Sciatic nerve (tissue), 2 donors: ENCODE results near the gene CHAF1A. TPM values are rescaled to one million over a fixed set of nuclear protein-coding genes. Genes with fewer than 3 reads are reported as not detected.

Experiments used
- ATAC-seq: fragments of 200-7000 bp; cut with Tn5 transposase; one replicate; pipeline ENCODE4 v1.9.1; 2020; ENCODE audit warnings: mild to moderate bottlenecking, moderate library complexity
- DNase-seq: peaks from one replicate; pipeline ENCODE4 v3.0.0-alpha.2; 2020; ENCODE audit warnings: low spot score
- intact Hi-C: fragments of 100-400 bp; cut with DNase I; formaldehyde crosslinking; loops from one replicate; pipeline ENCODE4 v1.14.2; 2022
- total RNA-seq: library from RNA; stranded (reverse); fragmentation: NEBNext Ultra II Directional; extraction: Animal tissue kit (Norgen Biotek cat#: 25700); gene quantifications from one replicate; pipeline ENCODE4 v1.2.1, GENCODE V29; 2021
- donor health status: DM: no; HTN: no; CAD: no.
- donor health status: DM: no; HTN: no; CAD: no.

The CHAF1A gene, protein sequence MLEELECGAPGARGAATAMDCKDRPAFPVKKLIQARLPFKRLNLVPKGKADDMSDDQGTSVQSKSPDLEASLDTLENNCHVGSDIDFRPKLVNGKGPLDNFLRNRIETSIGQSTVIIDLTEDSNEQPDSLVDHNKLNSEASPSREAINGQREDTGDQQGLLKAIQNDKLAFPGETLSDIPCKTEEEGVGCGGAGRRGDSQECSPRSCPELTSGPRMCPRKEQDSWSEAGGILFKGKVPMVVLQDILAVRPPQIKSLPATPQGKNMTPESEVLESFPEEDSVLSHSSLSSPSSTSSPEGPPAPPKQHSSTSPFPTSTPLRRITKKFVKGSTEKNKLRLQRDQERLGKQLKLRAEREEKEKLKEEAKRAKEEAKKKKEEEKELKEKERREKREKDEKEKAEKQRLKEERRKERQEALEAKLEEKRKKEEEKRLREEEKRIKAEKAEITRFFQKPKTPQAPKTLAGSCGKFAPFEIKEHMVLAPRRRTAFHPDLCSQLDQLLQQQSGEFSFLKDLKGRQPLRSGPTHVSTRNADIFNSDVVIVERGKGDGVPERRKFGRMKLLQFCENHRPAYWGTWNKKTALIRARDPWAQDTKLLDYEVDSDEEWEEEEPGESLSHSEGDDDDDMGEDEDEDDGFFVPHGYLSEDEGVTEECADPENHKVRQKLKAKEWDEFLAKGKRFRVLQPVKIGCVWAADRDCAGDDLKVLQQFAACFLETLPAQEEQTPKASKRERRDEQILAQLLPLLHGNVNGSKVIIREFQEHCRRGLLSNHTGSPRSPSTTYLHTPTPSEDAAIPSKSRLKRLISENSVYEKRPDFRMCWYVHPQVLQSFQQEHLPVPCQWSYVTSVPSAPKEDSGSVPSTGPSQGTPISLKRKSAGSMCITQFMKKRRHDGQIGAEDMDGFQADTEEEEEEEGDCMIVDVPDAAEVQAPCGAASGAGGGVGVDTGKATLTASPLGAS
- 8.0 TPM for total RNA-seq

DNA sequence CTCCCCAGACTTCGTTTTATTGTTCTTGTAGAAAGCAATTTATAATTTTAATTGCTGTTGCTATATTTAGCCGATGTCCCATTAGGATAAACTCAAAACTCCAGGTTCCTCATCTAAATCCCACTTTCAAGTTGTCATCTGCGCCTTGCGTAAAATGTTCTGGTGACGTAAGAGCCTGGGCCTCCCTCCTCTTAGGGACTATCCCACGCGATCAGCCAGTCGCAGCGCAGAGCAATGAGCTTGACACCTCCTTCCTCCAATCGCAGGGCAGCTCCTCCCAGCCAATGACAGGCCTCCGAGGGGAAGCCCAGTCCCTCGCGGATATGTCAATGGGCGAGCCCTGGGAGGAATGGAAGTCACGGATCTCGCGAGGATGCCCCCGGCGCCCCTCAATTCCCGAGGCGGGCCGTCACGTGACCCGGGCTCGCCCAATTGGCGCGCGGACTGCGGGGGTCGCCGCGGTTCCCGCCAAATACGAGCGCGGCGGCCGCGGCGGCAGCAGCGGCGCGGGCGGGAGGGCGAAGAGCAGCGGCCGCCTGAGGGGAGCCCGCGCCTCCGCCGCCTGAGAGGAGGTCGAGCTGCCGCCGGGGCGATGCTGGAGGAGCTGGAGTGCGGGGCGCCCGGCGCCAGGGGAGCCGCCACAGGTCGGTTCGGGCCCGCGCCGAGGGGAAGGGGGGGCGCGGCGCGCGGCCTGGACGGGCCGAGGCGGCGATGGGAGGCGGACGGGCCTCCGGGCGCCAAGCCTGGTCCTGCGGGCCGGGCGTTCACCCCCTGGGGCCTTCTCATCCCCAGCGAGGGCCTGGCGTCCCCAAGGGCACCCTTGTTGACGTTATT lies at the start of gene CHAF1A:
Gene CHAF1A (plus strand): TSS at position 470 of the 834 bp plus-strand sequence. CDS start 123 bp downstream, at position 593.
- intact Hi-C loops, result no loop called here

DNA sequence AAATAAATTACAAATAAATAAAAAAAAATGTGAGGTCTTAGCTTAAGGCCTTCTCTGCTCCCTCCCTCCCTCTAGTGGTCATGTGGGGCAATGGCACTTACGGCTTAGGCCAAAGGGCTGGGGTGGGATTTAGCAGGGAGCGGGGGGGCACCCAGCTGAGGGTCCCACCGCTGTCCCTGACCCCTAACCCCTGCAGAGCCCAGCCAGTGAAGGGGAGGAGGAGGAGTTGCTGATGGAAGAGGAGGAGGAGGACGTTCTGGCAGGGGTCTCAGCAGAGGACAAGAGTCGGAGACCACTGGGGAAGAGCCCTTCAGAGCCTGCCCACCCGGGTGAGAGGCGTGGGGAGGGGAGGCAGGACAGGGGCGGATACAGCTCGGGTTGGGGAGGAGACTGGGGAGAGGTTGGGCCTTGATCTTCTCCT lies 49.7 kb upstream of the CHAF1A start:
- ATAC-seq (peak; percentile 63), DNase-seq (peak; percentile 67)
- intact Hi-C loops, result no loop called here

More for the DNA sequence above, at the start of gene CHAF1A:
- DNase-seq (peak; percentile 99), ATAC-seq (peak; percentile 98)

DNA sequence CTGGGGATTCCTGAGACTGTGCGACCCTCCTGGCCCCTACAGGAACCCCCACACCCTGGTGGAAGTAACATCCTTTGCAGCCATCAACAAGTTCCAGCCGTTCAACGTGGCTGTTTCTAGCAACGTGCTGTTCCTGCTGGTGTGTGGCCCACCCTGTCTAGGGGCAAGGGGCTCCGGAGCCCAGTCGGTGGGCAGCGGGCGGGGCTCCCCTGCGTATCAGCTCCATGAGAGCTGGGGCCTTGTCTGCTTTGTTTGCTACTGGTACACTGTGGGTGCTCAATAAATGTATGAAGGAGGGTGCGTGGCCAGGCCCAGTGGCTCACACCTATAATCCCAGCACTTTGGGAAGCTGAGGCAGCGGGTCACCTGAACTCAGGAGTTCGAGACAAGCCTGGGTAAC lies 48.2 kb upstream of the CHAF1A start:
- intact Hi-C loops, result no loop called here
- no peak for ATAC-seq
- no peak for DNase-seq

DNA sequence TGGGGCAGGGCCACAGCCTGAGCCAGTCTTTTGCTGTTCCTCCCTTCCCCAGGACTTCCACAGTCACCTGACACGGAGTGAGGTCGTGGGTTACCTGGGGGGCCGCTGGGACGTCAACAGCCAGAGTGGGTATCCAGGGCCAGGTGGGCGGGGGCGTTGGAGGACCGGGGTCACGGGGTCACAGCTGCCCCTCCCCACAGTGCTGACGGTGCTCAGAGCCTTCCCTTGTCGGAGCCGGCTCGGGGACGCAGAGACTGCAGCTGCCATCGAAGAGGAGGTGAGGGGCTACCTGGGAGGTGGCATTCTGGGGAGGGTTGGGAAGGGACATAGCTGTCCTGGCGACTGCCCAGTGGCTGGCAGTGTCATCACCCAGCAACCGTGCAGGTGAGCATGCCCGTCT lies 47.5 kb upstream of the CHAF1A start:
- DNase-seq, result no peak
- intact Hi-C loops, result loop anchor here (1.0 kb wide), 1 partner anchor 15 kb away; no protein-coding TSS in a partner anchor
- no peak for ATAC-seq

DNA sequence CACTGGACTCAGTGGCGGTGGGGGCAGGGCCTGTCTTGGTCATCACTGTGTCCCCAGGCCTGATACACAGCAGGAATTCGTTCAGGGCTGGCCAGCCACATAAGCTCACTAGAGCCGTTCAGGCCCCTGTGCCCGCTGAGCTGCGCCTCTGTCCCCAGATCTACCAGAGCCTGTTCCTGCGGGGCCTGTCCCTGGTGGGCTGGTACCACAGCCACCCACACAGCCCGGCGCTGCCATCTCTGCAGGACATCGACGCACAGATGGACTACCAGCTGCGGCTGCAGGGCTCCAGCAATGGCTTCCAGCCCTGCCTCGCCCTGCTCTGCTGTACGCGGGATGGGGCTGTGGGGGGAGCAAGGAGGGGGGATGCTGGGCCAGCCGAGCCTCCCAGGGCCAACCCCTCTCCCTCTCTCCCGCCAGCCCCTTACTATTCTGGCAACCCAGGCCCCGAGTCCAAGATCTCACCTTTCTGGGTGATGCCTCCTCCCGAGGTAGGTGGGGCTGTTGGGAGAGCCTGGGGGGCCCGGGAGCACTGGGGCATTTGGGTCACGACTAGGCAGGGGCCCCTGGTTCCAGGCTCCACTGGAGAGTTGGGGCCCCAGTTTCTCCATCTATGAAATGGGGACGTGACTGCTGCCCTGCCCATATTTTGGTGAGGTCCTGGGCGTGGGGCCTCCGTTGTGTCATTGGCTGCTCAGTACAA lies 45.2 kb upstream of the CHAF1A start:
- no peak for DNase-seq
- intact Hi-C loops, result no loop called here
- peak; percentile 4 for ATAC-seq

DNA sequence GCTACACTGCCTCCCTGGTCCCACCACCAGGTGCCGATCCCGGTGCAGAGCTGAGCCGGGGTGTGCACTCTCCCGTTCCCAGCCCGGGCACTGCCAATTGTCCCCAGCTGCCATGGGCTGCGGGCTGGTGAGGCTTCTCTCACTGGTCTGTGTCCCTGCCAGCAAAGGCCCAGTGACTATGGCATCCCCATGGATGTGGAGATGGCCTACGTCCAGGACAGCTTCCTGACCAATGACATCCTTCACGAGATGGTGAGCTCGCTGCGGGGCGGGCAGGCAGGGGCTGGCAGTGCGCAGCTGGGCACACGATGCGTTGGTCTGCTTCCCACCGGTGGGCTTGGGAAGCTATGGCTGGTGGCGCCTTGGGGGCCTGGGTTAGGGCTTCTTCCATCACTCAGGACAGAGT lies 44.5 kb upstream of the CHAF1A start:
- intact Hi-C loops, result no loop called here
- no peak for ATAC-seq
- no peak for DNase-seq

DNA sequence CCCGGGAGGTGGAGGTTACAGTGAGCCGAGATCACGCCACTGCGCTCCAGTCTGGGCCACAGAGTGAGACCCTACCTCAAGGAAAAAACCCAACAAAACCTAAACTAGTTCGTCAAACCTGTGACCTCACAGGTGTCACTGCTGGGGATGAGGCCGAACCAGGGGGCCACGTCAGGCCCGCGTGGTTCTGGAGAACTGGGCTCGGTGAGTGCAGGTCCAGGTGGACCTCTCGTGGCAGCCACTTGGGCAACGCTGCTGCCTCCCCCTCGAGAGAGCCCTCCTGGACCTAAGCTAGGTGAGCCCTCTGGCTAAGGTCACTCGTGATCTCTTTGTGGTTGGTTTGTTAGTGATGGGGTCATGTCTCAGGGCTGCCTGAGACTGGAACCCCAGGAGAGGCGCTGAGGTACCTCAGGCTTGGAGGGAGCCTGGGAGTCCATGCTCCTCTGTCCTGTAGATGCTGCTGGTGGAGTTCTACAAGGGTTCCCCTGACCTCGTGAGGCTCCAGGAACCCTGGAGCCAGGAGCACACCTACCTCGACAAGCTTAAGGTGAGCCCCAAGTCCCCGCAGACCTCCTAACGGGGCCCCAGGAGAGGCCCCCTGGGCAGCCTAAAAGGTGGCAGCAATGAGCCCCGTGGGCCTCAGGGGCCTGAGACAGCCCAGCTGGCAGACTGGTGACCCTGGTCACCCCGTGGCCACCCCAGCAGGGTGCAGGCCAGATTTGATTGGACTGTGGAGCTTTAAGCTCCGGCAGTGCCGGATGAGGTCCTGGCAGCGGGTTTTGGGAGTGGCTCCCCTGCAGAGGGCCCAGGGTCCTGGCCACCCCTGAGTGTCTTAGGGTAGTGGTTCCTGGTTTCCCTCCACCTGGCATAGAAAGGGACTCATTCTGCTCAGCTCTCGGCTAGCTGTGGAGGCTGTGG lies 43.5 kb upstream of the CHAF1A start:
- intact Hi-C loops, result no loop called here
- ATAC-seq, result no peak
- no peak for DNase-seq

DNA sequence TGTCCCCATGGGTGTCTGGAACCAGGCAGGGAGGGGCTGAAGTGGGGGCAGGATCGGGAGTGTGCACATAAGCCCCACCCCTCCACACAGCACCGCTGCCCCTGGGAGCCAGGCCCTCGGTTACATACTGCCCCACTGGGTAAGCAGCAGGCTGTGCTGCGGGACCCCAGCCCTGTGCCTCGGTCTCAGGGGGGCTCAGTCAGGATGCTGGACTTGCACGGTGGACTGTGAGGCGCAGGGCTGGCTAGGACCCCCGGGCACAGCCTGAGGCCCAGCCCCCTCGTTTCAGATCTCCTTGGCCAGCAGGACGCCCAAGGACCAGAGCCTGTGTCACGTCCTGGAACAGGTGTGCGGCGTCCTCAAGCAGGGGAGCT lies 42.8 kb upstream of the CHAF1A start:
- ATAC-seq (peak; percentile 12), DNase-seq (no peak)
- intact Hi-C loops, result no loop called here

DNA sequence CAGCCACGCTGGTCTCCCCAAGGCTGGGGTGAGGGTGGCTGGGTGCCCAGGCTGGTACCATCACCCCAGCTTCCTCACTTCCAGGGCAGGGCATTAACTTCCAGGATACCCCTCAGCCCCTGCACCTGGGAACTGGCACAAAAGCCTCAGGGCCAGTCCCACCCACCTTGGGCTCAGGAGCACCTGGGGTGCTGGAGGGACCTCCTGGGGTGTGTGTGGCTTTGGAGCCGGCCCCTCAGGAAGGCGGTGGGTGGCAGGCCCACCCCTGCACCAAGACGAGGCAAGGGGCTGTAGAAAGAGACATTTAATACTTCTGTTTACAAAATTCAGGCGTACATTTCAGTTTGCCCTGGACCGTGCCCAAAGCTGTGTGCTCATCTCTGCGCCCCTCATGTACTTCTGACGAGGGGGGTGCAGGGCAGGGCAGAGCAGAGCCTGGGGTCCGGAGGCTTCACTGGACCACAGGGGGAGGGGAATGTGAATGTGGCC lies 42.3 kb upstream of the CHAF1A start:
- ATAC-seq (no peak), DNase-seq (no peak)
- intact Hi-C loops, result loop anchor here (10.0 kb wide), 1 partner anchor 95 kb away; no protein-coding TSS in a partner anchor

DNA sequence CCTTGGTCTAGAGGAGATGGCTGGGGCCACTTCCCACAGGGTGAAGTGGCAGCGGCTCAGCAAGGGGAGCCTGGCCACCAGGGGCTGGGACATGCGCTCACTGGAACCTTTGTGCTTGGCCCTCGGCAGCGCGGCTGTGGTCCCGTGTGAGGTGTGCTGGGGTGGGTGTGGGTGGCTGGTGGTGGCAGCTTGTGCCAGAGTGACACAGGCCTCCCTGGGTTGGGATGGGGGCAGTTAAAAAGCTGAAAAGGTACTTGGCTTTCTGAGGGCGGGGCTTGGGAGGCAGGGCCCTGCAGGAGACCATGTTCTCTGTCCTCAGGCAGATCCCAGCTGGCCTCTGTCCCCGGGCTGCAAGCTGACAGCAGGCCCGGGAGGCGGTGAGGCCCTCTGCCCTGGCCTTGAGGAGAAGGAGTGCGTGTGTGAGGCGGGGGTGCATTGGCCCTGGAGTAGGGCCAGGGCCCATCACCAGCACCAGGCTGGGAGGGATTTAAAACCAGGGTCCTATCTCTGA lies 41.7 kb upstream of the CHAF1A start:
- DNase-seq (no peak), ATAC-seq (no peak)
- intact Hi-C loops, result loop anchor here (10.0 kb wide), 1 partner anchor 96 kb away; no protein-coding TSS in a partner anchor

DNA sequence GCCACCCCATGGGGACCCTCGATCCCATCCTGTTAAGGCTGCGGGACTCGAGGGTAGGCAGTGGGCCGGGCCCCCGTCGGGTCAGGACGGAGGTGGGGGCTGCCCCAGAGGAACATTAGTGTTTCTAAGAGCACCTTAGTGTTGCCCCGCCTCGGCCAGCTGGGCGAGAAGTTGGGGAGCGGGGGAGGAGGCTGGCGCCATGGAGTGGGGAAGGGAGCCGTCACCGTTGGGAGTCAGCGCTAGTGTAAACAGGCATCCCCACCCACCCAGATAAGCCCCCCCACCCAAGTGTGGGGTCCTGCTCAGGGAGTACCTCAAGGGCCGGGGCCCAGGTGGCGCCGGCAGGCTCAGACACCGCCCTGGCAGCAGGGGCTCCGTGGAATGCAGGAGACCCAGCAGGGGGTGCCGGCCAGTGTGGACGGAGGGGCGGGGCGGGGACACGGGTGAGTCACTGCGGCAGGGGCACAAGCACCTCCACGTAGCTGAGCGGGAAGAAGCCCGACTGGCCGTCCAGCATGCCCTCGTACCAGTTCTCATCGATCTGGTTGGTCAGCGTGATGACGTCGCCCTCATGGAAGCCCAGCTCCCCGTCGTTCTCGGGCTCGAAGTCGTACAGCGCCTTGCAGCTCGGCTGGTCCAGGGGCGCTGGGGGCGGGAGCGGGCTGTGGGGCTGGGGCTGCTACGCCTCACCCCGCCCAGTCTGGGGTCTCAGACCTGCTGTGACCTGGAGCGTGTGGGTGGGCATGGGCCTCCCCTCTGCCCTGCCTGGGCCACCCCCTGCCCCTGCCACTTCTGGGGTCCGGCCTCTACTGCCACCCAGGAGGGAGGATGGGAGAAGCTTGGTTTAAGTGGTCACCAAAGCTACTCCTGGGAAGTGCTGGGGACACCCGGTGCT lies 41.0 kb upstream of the CHAF1A start:
- DNase-seq (no peak), ATAC-seq (no peak)
- intact Hi-C loops, result loop anchor here (10.0 kb wide), 1 partner anchor 97 kb away; no protein-coding TSS in a partner anchor

DNA sequence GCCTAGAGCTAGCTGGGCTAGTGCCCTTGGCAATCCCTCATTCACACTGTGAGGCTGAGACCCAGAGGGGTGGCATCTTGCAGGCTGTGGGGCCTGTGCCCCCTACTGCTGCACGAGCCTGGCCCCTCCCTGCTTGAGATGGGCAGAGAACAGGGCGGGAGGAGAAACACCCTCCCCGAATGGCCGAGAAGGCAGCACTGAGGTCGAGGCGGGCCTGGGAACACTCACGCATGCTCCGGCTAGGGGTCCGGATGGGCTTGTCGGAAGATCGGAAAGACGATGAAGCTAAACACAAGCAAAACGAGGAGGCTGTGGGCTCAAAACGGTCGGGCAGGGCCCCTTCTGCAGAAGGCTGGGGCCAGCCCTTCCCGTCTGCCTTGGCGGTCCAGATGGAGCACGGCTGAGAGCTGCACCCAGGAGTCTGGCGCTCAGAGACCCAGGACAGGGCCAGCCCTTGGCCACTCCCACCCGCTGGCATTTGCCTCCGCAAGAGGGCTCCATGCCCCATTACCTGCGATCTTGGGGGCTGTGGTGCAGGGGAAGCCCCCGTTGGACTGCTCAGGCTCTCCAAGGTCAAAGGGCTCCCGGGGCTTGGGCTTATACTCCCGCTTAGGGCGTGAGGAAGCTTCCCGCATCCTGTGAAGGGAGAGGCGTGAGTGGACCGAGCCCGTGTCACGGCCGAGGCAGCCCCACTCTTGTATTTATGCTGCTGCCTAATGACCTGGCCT lies 40.2 kb upstream of the CHAF1A start:
- DNase-seq, result no peak
- intact Hi-C loops, result loop anchor here (10.0 kb wide), 1 partner anchor 97 kb away; no protein-coding TSS in a partner anchor

DNA sequence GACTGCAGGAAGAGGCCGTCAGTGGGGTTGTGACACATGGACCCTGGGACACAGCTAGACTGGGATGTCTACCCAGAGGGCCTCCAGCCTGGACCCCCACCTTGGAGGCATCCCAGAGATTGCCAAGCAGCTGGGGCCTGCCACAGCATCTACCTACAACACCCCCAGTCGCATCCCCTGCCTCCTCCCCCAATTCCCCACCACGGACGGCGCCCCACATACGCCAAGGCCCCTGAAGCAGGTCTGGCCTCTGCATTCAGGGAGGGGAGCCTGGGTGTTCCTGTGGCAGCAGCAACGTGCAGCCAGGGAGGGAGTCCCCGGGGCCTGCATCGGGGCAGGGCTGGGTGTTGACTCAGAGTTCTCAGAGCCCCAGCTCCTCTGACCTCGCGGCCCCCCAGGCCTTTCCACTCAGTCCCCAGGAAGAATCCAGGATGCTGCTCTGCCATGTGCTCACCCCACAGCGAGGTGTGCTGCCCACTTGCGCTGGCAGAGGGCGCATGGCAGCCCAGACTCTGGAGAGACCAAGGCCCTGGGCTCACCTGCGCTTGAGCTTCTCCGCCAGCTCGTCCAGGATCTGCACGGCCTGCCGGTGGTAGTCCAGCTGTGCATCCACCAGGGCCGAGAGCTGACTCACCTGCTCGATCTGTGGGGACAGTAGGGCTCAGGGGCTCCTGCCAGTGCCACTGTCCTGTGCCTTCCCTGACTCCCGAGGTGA lies 39.5 kb upstream of the CHAF1A start:
- ATAC-seq (no peak), DNase-seq (no peak)
- intact Hi-C loops, result loop anchor here (10.0 kb wide), 1 partner anchor 98 kb away; no protein-coding TSS in a partner anchor

More for the DNA sequence above, 40.2 kb upstream of the CHAF1A start:
- ATAC-seq, result no peak

DNA sequence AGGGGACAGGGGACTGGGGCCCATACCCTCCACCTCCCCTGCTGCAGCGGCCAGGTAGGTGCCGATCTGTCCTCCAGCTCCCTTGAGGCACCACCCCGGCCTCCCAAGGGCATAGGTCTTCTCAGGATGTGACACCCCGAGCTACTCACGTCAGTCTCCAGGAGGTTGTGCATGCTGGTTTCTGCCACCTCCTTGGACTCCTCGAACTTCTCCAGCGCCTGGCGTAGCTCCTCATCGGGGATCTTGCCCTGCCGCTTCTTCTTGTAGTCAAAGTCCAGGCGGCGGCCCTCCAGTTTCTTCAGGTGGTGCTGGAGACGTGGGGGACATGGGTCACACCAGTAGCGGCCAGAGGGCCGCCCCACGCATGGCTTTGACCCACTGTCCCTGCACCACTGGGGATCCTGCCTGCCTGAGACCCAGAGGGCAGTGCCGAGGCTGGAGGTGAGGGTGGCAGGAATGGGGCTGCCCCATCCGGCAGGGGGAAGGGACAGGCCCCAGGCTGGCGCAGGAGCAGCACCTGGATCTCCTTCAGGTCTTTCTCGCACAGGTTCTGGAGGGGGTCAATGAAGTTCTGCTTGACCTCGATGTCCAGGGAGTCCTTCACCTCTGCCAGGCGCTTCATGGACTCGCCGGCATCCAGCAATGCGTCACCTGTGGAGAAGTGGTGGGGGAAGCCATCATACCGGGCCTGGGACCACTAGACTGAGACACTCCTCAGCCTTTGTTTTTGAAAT lies 38.7 kb upstream of the CHAF1A start:
- intact Hi-C loops, result loop anchor here (10.0 kb wide), 1 partner anchor 99 kb away; no protein-coding TSS in a partner anchor

More for the DNA sequence above, 38.7 kb upstream of the CHAF1A start:
- ATAC-seq (no peak), DNase-seq (no peak)
